Activated T-cell treated with anti-CD3 and anti-CD28 coated beads, Interleukin-2, amount 50 U/mL, for 4 hours (primary cell): ENCODE results near the gene MCTP2. TPM values are rescaled to one million over a fixed set of nuclear protein-coding genes. Genes with fewer than 3 reads are reported as not detected.
A peak's percentile ranks its signal among the peaks of the same experiment; 100 is the strongest.

Experiments
- ATAC-seq, 2 donors: fragments of 200-7000 bp; cut with Tn5 transposase; one replicate each; pipeline ENCODE4 v1.10.0; 2021
- DNase-seq: peaks from one replicate; pipeline ENCODE4 v3.0.0-alpha.2; 2020
- H3K27me3 Mint-ChIP-seq: one replicate; pipeline ENCODE4 v1.8.0; 2021; ENCODE audit warnings: low read depth, mixed read lengths
- H3K36me3 Mint-ChIP-seq: one replicate; pipeline ENCODE4 v1.8.0; 2022; ENCODE audit warnings: mixed read lengths; ENCODE audit not compliant: insufficient read depth
- H3K4me1 Mint-ChIP-seq: one replicate; pipeline ENCODE4 v1.8.0; 2021; ENCODE audit warnings: low read depth, mixed read lengths
- H3K4me3 Mint-ChIP-seq: one replicate; pipeline ENCODE4 v1.8.0; 2021; ENCODE audit warnings: mild to moderate bottlenecking, moderate library complexity, mixed read lengths
- H3K9me3 Mint-ChIP-seq: one replicate; pipeline ENCODE4 v1.8.0; 2021; ENCODE audit warnings: mixed read lengths
- total RNA-seq, 3 donors: library from RNA; stranded (reverse); gene quantifications; one replicate each; pipeline ENCODE4 v1.2.1, GENCODE V29; 2021

MCTP2 gene, protein sequence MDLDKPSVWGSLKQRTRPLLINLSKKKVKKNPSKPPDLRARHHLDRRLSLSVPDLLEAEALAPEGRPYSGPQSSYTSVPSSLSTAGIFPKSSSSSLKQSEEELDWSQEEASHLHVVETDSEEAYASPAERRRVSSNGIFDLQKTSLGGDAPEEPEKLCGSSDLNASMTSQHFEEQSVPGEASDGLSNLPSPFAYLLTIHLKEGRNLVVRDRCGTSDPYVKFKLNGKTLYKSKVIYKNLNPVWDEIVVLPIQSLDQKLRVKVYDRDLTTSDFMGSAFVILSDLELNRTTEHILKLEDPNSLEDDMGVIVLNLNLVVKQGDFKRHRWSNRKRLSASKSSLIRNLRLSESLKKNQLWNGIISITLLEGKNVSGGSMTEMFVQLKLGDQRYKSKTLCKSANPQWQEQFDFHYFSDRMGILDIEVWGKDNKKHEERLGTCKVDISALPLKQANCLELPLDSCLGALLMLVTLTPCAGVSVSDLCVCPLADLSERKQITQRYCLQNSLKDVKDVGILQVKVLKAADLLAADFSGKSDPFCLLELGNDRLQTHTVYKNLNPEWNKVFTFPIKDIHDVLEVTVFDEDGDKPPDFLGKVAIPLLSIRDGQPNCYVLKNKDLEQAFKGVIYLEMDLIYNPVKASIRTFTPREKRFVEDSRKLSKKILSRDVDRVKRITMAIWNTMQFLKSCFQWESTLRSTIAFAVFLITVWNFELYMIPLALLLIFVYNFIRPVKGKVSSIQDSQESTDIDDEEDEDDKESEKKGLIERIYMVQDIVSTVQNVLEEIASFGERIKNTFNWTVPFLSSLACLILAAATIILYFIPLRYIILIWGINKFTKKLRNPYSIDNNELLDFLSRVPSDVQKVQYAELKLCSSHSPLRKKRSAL
- 10 to 100 TPM in 2 of 3 donors, 1 to 10 TPM in 1; 9.5 to 18.1 (median 14.2) TPM for total RNA-seq

DNA sequence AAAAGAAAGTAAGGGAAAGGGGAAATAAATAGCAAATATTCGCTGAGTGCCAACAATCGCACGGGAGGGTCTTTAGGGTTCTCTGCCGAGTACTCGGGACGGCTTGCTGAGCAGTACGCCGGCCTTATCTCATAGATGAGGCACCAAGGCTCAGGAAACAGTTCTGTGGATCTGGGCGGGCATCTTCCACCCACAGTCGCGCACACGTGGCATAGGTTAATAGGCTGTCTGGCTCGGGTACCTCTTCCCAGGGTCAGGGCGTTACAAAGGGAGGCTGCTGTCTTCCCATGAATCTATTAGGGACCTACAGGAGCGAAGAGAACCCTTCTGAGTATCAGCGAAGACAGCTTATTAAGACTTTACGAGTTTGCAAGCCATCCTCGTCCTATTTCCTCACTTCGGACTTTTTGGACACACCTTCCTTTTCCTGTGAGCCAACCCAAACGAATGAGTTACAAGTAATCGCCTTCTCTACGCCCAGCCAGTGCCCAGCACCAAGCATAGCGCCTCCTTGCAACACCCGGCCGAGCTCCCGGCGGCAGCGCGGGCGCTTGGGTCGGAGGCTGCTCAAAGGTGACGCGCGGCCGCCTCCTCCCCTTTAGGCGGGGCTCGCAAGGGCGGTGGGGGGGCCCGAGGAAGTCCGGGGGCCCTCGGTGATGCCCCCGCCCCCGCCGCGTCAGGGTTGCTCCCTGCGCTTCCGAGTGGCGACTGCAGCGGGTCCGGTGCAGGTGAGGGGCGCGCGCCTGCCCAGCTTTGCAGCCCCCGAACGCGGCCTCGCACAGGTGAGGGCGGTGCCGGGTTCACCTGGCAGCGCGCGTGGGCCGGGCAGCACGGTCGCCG is at the start of gene MCTP2:
TSS of gene MCTP2 (plus strand) at position 679 of the 840 bp plus-strand sequence. CDS start 66,705 bp downstream, outside the sequence.
- peaks cover 1% of the 10 kb centered on the region for H3K36me3 Mint-ChIP-seq
- no peaks in the 10 kb centered on the region for H3K9me3 Mint-ChIP-seq
- H3K4me1 Mint-ChIP-seq, result peaks cover 67% of the 10 kb centered on the region
- H3K27me3 Mint-ChIP-seq, result no peaks in the 10 kb centered on the region
- peak; percentile 74 for DNase-seq
- H3K4me3 Mint-ChIP-seq, result peak within 1 kb of the TSS; percentile 91
- peak; percentile 80 to 83 for ATAC-seq

DNA sequence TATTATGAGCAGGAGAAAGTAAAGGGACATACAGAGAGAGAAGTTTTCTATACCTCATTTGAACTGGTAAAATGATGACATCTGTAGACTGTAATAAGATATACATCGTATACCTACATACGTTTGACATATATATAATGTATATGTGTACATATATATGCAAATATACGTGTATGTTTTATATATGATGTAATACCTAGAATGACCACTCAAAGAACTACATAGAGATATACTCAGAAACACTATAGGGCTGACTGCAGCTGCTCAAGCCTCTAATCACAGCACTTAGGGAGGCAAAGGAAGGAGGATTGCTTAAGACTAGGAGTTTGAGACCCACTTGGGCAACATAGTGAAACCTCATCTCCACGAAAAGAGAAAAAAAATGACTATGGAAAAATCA is 48.5 kb upstream of the MCTP2 start:
- H3K4me3 Mint-ChIP-seq, result no peak overlapping the region
- DNase-seq (no peak), ATAC-seq (no peak)
- peaks cover 2% of the 10 kb centered on the region for H3K27me3 Mint-ChIP-seq
- H3K4me1 Mint-ChIP-seq, result no peaks in the 10 kb centered on the region
- no peaks in the 10 kb centered on the region for H3K36me3 Mint-ChIP-seq
- peaks cover 2% of the 10 kb centered on the region for H3K9me3 Mint-ChIP-seq

DNA sequence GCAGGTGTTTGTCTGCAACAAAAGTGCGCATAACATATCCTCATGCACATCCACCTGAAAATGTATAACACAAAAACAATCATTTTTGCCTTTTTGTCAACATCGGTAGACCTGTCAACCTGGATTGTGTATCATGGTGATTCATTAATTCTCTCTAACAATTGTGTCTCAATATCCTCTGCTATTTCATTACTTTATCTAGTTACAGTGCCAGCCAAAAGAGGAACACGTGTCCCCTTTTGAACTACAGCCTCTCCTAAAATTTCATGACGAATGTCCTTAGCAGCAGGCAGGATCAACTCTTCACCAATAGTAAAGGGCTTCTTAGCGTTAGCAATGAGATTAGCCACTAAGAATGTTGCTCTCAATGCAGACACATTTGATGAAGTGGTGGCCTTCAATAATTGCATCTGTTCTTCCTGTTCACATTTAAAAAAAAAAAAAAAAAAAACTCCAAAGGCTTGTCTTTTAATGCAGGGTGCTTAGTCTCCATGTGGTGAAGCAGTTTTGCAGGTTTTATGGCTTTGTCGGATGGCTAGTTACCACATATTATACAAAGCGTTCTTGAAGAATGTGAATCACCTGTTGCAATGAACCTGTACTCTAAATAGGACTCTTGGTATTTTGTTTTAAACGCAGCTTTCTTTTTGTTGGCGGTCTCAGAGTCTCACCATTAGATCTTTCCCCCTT is 45.7 kb upstream of the MCTP2 start:
- DNase-seq, result no peak
- no peaks in the 10 kb centered on the region for H3K9me3 Mint-ChIP-seq
- ATAC-seq, result no peak
- H3K4me1 Mint-ChIP-seq, result no peaks in the 10 kb centered on the region
- no peak overlapping the region for H3K4me3 Mint-ChIP-seq
- peaks cover 1% of the 10 kb centered on the region for H3K27me3 Mint-ChIP-seq
- H3K36me3 Mint-ChIP-seq, result no peaks in the 10 kb centered on the region

DNA sequence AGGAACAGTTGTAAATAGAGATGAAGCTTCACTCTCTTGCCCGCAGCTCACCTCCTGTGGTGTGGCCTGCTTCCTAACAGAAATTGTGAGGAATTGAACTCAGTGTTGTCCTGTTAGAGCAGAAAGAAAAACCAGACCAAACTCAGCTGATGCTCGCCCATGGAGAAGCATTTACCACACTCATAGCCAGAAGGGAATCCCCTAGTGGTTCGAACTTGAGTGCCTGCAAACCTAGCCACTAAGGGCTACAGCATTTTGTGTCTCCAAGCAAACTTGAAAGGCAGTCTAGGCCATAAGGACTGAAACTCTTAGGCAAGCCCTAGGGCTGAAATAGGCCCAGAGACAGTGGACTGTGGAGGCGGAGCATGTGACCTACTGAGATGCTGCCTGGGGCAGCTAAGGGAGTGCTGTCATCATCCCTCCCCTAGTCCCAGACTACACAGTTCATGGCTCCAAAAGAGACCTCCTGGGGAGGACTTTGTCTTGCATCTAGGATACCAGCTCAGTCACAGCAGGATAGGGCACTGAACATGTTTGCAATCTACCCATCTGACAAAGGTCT is 44.5 kb upstream of the MCTP2 start:
- Mint-ChIP-seq H3K9me3 (no peaks in the 10 kb centered on the region), H3K4me3 (no peak overlapping the region), H3K27me3 (no peaks in the 10 kb centered on the region), H3K4me1 (no peaks in the 10 kb centered on the region), H3K36me3 (no peaks in the 10 kb centered on the region)
- ATAC-seq (no peak), DNase-seq (no peak)

DNA sequence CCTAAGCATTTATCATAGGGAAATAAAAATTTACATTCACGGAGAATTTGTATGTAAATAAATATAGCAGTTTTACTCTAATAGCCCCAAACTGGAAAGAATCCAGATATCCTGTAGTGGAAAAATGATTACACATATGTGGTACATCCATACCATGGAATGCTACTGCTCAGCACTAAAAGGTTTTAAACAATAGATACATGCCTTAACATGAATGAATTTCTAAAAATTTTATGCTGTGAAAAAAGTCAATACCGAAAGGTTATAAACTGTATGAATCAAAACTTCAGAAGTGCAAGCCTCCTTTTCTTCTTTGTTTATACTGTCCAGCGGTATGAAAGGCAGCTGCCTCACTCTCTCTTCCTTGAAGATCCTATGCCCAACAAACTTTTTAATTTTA is 37.5 kb upstream of the MCTP2 start:
- H3K27me3 Mint-ChIP-seq, result no peaks in the 10 kb centered on the region
- no peak for ATAC-seq
- DNase-seq, result no peak

DNA sequence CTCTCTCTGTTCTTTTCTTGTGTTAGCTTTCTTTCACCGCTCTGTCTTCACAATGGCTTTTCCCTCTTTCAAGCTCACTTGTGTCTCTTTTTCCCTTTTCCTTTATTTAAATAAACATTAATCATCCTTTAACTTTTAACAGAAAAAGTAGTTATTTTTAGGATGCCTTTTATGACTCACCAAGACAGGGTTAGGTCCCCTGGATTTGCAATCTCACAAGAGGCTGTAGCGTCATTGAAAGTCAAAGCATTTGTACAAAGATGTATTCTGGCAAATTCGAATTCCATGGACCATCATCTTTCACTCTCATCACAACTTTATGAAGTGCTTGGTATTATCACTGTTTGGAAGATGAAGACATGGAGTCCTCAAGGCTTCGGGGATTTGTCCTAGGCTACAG is 34.8 kb upstream of the MCTP2 start:
- ATAC-seq (no peak), DNase-seq (no peak)
- H3K4me1 Mint-ChIP-seq, result no peaks in the 10 kb centered on the region
- H3K9me3 Mint-ChIP-seq, result no peaks in the 10 kb centered on the region
- H3K4me3 Mint-ChIP-seq, result no peak overlapping the region
- no peaks in the 10 kb centered on the region for H3K27me3 Mint-ChIP-seq
- H3K36me3 Mint-ChIP-seq, result no peaks in the 10 kb centered on the region

More for the DNA sequence above, 37.5 kb upstream of the MCTP2 start:
- H3K36me3 Mint-ChIP-seq, result no peaks in the 10 kb centered on the region
- no peaks in the 10 kb centered on the region for H3K9me3 Mint-ChIP-seq
- H3K4me3 Mint-ChIP-seq, result no peak overlapping the region
- no peaks in the 10 kb centered on the region for H3K4me1 Mint-ChIP-seq

DNA sequence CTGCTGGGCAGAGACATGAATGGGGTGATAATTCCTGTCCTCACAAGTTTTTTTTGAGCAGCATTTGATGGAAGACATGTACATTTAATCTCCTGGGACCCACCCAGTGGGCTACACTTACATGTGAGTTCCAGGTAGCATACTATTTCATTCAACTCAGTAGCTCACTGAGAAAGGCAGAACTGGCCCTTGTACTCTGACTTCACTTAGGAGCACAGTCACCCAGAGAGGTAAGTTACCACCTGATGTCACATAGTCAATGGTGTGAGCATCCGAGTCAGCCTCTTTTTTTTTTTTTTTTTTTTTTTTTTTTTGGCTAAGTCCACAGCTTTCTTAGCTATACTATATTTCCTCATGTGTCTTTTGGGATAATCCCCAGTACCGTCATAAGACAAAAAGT is 32.7 kb upstream of the MCTP2 start:
- H3K4me3 Mint-ChIP-seq, result no peak overlapping the region
- no peak for DNase-seq
- H3K9me3 Mint-ChIP-seq, result no peaks in the 10 kb centered on the region
- H3K4me1 Mint-ChIP-seq, result no peaks in the 10 kb centered on the region
- no peak for ATAC-seq
- no peaks in the 10 kb centered on the region for H3K36me3 Mint-ChIP-seq
- peaks cover 2% of the 10 kb centered on the region for H3K27me3 Mint-ChIP-seq

DNA sequence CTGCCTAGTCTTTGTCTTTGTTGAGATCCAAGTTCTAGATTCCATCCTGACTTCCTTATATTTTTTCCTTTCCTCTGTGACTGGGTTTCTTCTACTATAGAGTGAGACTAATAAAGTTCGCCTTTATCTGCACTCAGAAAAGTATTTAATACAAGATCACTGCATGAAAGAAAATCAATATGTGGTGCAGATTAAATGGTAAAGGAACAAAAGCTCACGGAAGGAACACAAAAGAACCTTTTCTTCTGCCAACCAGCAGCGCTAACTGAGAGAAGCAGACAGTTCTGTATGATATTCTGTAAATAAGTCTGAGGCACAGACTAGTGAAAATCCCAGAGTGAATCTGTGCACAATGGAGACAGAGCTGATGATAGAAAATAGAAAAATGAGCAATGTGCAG is 31.6 kb upstream of the MCTP2 start:
- no peaks in the 10 kb centered on the region for H3K4me1 Mint-ChIP-seq
- DNase-seq (no peak), ATAC-seq (no peak)
- H3K9me3 Mint-ChIP-seq, result no peaks in the 10 kb centered on the region
- no peak overlapping the region for H3K4me3 Mint-ChIP-seq
- peaks cover 4% of the 10 kb centered on the region for H3K27me3 Mint-ChIP-seq
- H3K36me3 Mint-ChIP-seq, result no peaks in the 10 kb centered on the region

DNA sequence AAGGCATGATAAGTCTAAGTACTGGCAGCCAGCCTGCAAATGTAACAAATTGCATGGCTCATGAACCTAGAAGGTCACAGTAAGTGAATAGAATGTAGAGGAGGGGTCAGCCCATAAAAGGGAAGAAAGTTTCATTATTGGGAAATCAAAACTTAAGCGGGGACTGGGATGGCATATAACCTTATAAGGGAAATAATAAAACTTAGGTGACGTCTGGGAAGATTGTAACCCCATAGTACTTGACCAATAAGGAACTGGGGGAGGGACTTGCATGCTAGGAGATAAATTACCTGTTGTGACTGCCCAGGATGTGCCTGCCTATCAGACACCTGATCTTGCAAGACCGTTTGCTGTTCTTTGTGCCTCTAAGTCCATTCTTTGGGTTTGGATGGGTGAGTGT is 28.1 kb upstream of the MCTP2 start:
- no peak for DNase-seq
- Mint-ChIP-seq H3K9me3 (no peaks in the 10 kb centered on the region), H3K4me1 (peaks cover 15% of the 10 kb centered on the region), H3K4me3 (no peak overlapping the region), H3K36me3 (no peaks in the 10 kb centered on the region), H3K27me3 (peaks cover 8% of the 10 kb centered on the region)
- ATAC-seq, result no peak

DNA sequence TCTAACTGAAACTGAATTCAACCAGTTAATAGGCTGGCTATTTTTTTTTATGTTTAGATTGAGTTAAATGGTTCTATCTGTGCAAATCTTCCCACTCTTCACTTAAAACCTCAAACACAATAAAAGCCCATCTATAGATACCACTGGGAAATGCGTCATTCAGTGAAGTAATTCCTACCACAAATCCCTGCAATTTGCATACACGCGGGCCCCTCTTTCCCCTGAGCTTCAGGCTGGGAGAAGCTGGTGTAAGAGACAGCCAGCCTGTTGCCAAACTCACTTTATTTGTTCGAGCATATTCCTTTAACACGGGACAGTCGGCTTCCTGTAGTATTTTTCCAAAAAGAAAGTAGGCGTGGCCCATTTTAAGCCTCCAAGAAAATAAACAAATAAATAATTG is 26.0 kb upstream of the MCTP2 start:
- DNase-seq, result no peak
- Mint-ChIP-seq H3K36me3 (no peaks in the 10 kb centered on the region), H3K4me1 (peaks cover 15% of the 10 kb centered on the region), H3K9me3 (no peaks in the 10 kb centered on the region), H3K4me3 (peak overlapping the region; percentile 16), H3K27me3 (peaks cover 8% of the 10 kb centered on the region)
- ATAC-seq, result no peak

DNA sequence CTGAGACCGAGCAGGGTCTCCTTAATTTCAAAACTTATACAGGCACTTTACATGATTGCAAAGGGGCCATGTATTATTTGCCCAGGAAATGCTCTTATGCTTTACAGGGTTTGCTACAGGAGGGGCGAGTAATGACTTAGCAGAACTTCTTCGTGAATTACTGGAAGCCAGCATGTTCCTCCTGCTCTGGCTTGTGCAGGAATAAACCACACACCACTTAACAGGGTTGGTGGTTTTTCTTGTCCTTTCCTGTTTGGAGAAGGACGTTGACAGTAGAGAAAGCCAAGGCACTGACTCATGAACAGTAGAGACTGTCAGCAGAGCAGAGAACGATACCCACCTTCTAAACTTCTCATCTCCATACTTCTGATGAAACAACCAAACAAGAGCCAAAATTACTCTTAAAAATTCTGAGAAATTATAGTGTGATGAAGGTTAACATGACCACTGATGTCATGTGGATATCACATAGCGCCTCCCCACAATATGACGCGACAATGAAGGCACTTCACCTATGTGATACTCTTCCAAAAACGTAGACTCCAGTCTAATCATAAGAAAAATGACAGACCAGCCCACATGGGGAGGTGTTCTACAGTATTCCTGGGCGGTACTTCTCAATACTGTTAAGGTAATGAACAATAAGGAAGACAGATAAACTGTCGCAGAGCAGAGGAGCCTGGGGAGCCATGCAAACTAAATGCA is 24.7 kb upstream of the MCTP2 start:
- peak; percentile 95 to 96 for ATAC-seq
- Mint-ChIP-seq H3K9me3 (no peaks in the 10 kb centered on the region), H3K27me3 (peaks cover 17% of the 10 kb centered on the region), H3K4me1 (peaks cover 15% of the 10 kb centered on the region), H3K36me3 (no peaks in the 10 kb centered on the region), H3K4me3 (peak overlapping the region; percentile 42)
- DNase-seq, result no peak

DNA sequence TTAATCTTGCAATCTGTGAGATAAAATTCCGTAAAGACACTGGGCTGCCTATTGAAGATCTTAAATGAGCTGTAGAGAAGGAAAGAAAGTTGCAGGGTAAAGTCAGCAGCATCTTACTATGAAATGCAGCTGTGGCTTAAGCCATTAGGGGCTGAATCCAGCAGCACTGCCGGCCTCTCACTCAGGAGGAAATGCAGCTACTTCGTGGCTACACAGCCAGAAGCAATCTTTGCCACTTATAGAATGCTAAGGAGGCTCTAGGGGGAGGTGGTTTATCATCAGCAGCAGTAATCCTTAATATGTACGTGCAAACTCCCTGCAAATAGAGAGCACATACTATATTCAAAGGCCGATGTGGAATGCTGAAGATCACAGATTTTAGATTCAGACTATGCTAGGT is 19.1 kb upstream of the MCTP2 start:
- H3K27me3 Mint-ChIP-seq, result peaks cover 32% of the 10 kb centered on the region
- no peaks in the 10 kb centered on the region for H3K9me3 Mint-ChIP-seq
- H3K4me3 Mint-ChIP-seq, result no peak overlapping the region
- ATAC-seq (no peak), DNase-seq (no peak)
- H3K36me3 Mint-ChIP-seq, result no peaks in the 10 kb centered on the region
- H3K4me1 Mint-ChIP-seq, result no peaks in the 10 kb centered on the region

DNA sequence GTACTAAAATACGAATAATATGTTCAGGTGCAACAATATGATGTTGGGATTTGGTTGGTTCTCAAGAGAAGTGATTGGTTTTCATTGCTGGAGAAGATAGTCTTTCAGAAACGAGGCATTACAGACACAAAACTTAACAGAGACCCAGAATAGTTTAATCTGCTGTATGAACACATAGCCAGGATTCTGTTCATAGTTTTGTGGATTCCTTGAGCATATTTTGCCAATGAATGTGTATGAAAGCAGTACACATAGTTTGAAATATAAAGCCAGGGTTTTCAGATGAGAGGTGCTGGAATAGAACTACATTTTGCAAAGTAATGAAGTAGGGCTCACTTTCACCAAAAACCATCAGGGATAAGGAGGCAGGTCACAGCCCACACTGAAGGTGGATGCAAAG is 5.7 kb upstream of the MCTP2 start:
- Mint-ChIP-seq H3K4me3 (no peak overlapping the region), H3K4me1 (peaks cover 21% of the 10 kb centered on the region), H3K36me3 (no peaks in the 10 kb centered on the region), H3K27me3 (peaks cover 6% of the 10 kb centered on the region), H3K9me3 (peaks cover 2% of the 10 kb centered on the region)
- DNase-seq (no peak), ATAC-seq (no peak)
